ENCODE data around the gene SLC48A1.

SLC48A1 gene

DNA sequence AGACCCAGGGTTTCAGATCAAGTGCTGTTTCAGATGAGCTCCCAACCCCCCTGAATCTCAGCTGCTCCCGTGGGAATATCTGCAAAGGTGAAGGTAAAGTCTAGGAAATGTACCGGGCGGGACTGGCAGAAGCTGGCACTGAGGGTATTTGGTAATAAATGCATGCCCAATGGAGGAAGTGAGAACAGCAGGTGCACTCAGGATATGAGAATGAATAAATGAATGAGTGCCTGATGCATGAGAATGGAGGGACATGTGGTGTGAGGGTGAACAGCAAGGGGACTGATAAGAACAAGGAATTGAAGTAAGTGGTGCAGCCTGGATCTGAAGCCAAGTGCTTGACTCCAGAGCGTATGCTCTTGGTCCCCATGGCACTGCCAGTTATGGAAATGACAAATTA, 25.9 kb upstream of the SLC48A1 start:
- TF ChIP-seq, protein P1, sequence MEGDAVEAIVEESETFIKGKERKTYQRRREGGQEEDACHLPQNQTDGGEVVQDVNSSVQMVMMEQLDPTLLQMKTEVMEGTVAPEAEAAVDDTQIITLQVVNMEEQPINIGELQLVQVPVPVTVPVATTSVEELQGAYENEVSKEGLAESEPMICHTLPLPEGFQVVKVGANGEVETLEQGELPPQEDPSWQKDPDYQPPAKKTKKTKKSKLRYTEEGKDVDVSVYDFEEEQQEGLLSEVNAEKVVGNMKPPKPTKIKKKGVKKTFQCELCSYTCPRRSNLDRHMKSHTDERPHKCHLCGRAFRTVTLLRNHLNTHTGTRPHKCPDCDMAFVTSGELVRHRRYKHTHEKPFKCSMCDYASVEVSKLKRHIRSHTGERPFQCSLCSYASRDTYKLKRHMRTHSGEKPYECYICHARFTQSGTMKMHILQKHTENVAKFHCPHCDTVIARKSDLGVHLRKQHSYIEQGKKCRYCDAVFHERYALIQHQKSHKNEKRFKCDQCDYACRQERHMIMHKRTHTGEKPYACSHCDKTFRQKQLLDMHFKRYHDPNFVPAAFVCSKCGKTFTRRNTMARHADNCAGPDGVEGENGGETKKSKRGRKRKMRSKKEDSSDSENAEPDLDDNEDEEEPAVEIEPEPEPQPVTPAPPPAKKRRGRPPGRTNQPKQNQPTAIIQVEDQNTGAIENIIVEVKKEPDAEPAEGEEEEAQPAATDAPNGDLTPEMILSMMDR (IDR thresholded peaks at IDR 0.05; ENCODE audit: low read length, missing control alignments), result no peak
- H3K4me3 ChIP-seq (replicated peaks; ENCODE audit: low read depth, low read length), result no peak overlapping the region
- DNase-seq (ENCODE audit: low read depth), result no peak

DNA sequence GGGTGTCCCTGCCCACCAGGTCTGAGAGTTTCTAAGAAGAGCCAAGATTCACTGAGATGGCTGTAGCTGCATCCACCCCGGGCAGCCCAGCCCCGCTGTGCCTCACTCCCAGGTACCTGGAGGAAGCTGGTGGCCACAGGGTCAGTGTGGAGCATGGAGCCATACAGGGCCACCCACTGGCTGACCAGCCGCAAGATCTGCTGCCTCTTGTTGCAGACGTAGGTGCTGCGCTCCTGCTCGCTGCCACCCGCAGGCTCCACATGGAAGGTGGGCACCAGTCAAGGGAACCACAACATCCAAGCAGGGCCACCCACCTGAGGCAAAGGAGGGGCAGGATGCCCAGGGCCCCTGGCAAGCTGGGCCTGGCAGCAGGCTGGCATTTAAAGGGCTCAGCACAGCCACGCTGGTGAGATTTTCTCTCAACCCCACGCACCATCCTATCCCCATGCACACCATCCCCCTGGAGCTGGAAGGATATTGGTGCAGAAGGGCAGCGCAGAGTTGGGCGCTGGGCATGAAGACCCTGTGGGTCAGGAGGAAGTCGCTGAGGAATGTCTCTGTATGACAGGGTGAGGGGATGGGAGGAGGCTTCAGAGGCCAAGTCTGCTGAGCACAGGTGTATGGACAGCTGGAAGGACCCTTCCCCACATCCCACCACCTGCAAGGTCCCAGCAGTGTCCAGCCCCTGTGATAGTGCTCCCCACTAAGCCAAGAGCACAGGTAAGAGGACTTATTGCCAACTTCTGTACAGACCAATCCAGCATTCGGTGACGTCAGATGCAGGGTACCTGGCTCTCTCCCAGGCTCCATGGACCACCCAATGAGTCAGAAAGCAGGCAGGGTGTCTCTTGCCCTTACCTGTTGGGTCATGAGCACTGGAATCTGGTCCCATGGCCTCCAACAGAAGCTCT, 25.2 kb upstream of the SLC48A1 start:
- no peak for DNase-seq (ENCODE audit: low read depth)
- no peak overlapping the region for H3K4me3 ChIP-seq (replicated peaks; ENCODE audit: low read depth, low read length)
- TF ChIP-seq, protein P1 (IDR thresholded peaks at IDR 0.05; ENCODE audit: low read length, missing control alignments), result no peak

DNA sequence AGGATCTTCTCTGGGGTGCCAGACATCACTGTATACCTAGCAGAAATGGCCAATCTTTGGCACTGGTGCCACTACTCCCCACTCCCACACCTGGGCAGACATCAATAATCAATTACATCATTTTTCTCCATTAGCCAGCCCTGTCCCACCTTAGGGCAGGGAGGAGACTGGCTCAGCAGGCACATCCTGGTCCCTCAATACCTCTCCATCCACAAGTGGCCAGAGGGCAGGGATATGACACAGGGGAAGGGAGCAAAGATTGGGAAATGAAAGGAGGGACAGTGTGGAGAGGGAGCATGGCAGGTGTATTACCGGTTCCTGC, 24.6 kb upstream of the SLC48A1 start:
- H3K4me3 ChIP-seq (replicated peaks; ENCODE audit: low read depth, low read length), result no peak overlapping the region
- TF ChIP-seq, protein P1 (IDR thresholded peaks at IDR 0.05; ENCODE audit: low read length, missing control alignments), result no peak
- DNase-seq (ENCODE audit: low read depth), result no peak

DNA sequence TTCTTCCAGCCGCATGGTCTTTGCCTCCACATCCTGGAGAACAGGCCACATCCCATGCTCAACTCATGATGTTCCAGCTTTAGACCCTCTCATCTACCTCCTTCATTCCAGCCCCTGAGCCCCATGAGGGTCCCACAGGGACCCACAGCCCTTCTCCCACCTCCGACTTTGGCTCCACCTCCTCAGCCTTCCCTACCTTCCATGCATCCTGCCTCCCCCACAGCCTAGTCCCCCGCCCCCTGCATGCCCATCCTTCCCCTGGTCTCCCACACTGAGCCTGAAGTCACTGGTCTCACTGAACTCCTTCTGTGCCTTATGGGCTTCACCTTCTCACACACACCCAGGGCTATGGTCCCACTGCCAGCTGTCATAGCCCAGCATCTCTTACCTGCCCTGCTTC, 24.1 kb upstream of the SLC48A1 start:
- TF ChIP-seq, protein P1 (IDR thresholded peaks at IDR 0.05; ENCODE audit: low read length, missing control alignments), result no peak
- no peak for DNase-seq (ENCODE audit: low read depth)
- no peak overlapping the region for H3K4me3 ChIP-seq (replicated peaks; ENCODE audit: low read depth, low read length)

DNA sequence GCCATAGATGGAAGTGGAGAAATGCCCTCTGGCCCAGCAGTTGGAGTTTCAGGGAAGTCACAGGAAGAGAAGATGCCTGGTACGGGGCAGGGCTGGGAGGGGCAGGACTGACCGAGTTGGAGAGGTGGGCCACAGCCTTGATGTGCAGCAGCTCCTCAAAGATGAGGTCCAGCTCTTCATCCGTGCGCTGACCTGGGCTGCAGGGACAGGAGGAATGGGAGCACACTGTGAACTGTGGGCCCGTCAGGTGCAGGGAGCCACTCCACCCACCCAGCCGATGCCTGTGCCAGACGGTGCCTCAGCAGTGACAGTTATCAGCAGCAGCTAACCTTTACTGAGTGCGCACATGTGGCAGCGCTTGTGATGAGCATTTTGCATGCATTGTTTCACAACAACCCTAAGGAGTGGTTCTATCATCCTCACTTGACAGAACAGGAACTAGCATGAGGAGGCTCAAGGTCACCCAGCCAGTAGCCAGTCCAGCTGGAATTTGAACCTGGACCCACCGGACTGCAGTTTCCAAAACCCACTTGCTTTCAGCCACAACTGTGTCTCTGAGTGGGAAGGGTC, 22.7 kb upstream of the SLC48A1 start:
- no peak overlapping the region for H3K4me3 ChIP-seq (replicated peaks; ENCODE audit: low read depth, low read length)
- DNase-seq (ENCODE audit: low read depth), result no peak
- TF ChIP-seq, protein P1 (IDR thresholded peaks at IDR 0.05; ENCODE audit: low read length, missing control alignments), result no peak

DNA sequence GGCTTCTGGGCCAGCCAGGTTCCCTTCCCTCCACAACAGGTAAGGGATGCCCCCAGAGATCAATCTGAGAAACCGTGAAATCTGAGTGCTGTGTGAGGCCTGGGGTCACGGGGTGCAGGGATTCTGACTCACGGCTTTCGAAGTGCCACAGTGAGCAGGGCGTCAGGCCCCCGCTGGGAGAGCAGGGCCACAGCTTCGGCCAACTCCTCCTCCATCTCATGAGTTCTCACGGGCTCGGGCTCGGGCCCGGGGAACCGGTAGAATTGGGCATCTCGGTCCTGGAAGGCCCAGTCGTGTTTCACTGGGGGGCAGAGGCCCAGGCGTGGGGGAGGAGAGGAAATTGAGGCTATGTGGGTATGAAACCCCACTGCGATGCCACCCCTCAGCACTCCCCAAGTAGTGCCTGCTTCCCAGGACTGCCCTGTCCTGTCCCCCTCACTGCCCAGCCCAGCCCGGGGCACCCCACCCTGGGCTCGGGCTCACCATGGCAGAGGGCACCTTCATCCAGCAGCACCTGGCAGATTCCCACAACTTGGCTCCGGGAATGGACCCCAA, 22.0 kb upstream of the SLC48A1 start:
- no peak for DNase-seq (ENCODE audit: low read depth)
- no peak overlapping the region for H3K4me3 ChIP-seq (replicated peaks; ENCODE audit: low read depth, low read length)
- TF ChIP-seq, protein P1 (IDR thresholded peaks at IDR 0.05; ENCODE audit: low read length, missing control alignments), result no peak
